Nephron progenitor cell (in vitro differentiated cells): ENCODE data around the gene SLC1A7.

ENCODE experiments used
- DNase-seq: peaks from one replicate; pipeline ENCODE4 v3.0.0; 2021
- H3K27ac Mint-ChIP-seq: 2 replicates; pipeline ENCODE4 v1.8.0; 2021; ENCODE audit warnings: mild to moderate bottlenecking, moderate library complexity, mixed read lengths
- H3K27me3 Mint-ChIP-seq: 2 replicates; pipeline ENCODE4 v1.8.0; 2021; ENCODE audit warnings: mild to moderate bottlenecking, low read depth, mixed read lengths; ENCODE audit not compliant: poor library complexity
- H3K36me3 Mint-ChIP-seq: 2 replicates; pipeline ENCODE4 v1.8.0; 2021; ENCODE audit warnings: low read depth, mixed read lengths
- H3K4me1 Mint-ChIP-seq: 2 replicates; pipeline ENCODE4 v1.8.0; 2021; ENCODE audit warnings: mixed read lengths
- H3K4me3 Mint-ChIP-seq: 2 replicates; pipeline ENCODE4 v1.8.0; 2021; ENCODE audit warnings: mild to moderate bottlenecking, moderate library complexity, mixed read lengths
- H3K9me3 Mint-ChIP-seq: 2 replicates; pipeline ENCODE4 v1.8.0; 2021; ENCODE audit warnings: mild to moderate bottlenecking, moderate library complexity, mixed read lengths
- TF ChIP-seq, protein P1 (sequence below): fragments of 200-600 bp; sonication (generic); IDR thresholded peaks from 2 replicates; pipeline ENCODE4 v1.5.0; 2021; ENCODE audit warnings: antibody characterized with exemption

SLC1A7 gene

DNA sequence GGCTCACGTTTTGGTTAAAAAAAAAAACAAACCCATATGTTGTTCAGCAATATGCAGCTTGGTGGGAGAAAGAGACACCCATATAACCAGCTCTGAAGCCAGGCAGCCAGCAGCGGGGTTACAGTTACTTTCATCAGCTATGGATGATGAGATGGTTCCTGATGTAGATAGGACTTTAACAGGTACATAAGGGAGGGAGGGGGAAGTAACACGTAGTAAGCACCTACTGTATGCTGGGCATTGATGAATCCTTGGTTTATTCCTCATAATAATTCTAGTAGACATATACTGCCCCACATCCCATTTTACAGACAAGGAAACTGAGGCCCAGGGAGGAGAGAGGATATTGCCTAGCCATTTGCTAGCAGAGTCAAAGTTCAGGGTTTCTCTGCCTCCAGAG lies 2.0 kb downstream of the SLC1A7 start:
- Mint-ChIP-seq H3K36me3 (peaks cover 8% of the 10 kb centered on the region), H3K9me3 (peaks cover 21% of the 10 kb centered on the region), H3K27ac (no peak overlapping the region), H3K27me3 (no peaks in the 10 kb centered on the region), H3K4me1 (peaks cover 13% of the 10 kb centered on the region), H3K4me3 (no peak overlapping the region)
- TF ChIP-seq, protein P1, sequence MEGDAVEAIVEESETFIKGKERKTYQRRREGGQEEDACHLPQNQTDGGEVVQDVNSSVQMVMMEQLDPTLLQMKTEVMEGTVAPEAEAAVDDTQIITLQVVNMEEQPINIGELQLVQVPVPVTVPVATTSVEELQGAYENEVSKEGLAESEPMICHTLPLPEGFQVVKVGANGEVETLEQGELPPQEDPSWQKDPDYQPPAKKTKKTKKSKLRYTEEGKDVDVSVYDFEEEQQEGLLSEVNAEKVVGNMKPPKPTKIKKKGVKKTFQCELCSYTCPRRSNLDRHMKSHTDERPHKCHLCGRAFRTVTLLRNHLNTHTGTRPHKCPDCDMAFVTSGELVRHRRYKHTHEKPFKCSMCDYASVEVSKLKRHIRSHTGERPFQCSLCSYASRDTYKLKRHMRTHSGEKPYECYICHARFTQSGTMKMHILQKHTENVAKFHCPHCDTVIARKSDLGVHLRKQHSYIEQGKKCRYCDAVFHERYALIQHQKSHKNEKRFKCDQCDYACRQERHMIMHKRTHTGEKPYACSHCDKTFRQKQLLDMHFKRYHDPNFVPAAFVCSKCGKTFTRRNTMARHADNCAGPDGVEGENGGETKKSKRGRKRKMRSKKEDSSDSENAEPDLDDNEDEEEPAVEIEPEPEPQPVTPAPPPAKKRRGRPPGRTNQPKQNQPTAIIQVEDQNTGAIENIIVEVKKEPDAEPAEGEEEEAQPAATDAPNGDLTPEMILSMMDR, result no peak
- no peak for DNase-seq

DNA sequence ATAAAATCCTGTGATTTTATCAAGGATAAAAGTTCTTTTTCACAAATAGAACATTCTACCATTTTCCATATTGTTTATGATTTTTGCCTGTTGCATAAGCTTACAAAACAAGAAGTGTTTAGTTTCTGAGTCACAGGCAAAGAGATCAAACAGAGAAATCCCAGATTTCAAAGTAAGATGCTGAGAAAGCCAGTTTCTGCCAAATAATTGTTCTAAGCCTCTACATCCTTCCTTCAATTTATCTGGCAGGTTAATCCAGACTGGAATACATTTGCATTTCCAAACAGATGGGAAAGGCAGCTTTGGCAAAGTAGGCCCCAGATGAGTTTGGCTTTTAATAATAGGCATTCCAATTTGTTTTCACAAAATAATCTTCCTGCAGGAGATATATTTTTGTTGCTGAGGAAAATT lies 2.5 kb downstream of the SLC1A7 start:
- TF ChIP-seq, protein P1, result no peak
- peaks cover 21% of the 10 kb centered on the region for H3K9me3 Mint-ChIP-seq
- H3K36me3 Mint-ChIP-seq, result peaks cover 8% of the 10 kb centered on the region
- no peak overlapping the region for H3K27ac Mint-ChIP-seq
- no peaks in the 10 kb centered on the region for H3K27me3 Mint-ChIP-seq
- no peak overlapping the region for H3K4me3 Mint-ChIP-seq
- DNase-seq, result no peak
- H3K4me1 Mint-ChIP-seq, result peaks cover 13% of the 10 kb centered on the region

DNA sequence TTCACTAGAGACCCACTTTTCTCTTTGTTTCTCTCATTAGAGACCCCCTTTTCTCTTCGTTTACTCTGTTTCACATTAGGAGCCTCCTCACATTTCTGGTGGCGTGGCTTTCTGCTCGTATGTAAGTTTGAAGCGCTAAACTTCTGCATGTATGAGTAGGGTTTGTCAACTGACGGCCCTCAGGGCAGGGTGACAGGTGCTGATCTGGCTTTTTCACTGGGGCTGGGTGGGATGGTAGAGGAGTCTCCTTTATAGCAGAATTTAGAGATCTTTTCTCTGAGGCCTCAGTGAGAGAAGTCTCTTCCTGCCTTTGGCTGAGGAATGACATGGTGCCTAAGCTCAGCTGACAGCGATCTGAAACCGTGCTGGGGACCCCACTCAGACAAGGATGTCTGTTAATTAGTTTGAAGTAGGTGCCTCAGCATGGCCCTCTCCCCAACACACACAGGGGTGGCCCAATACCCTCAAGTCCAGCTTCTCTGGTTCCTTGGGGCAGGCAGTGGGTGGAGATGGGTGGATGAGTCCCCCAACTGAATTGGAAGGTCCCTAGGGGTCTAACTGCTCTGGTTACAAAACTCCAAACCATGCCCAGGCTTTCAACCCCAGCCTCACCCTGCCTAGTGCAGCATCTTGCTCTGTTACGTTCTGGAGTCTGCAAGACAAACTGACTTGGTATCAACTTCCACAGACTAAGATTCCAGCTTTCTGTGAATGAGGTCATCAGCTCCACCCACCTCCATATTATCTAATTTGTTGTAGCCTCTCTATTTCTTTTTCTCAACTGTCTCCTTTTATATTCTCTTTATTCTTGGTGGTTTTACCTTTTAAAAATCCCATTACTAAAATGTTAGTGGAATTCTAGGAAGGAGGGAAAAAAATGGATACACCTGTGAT lies 3.2 kb downstream of the SLC1A7 start:
- Mint-ChIP-seq H3K4me3 (no peak overlapping the region), H3K27ac (peak overlapping the region; percentile 88), H3K4me1 (peaks cover 13% of the 10 kb centered on the region), H3K9me3 (peaks cover 21% of the 10 kb centered on the region), H3K27me3 (no peaks in the 10 kb centered on the region), H3K36me3 (peaks cover 8% of the 10 kb centered on the region)
- no peak for DNase-seq
- TF ChIP-seq, protein P1, result no peak

DNA sequence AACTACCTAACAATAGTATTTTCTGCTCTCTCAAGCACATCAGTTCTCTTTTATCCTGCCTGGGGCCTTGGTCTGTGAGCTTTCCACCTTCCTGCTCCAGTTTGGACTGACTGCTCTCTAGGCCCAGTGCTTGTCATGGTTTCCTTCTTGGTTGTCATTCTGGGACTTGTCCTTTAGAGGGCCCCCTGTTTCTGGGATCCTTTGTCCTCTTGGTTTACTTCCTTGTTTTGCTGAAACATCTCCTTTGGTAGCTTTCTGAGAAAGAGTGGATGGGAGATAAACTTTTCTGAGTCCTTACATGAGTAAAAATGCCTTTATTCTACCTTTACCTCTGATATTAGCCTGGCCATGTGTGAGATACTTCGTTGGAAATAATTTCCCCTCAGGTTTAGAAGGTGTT lies 4.7 kb downstream of the SLC1A7 start:
- Mint-ChIP-seq H3K36me3 (peaks cover 8% of the 10 kb centered on the region), H3K27ac (no peak overlapping the region), H3K9me3 (peaks cover 21% of the 10 kb centered on the region), H3K4me3 (no peak overlapping the region), H3K4me1 (peaks cover 13% of the 10 kb centered on the region), H3K27me3 (peaks cover 2% of the 10 kb centered on the region)
- DNase-seq, result no peak
- TF ChIP-seq, protein P1, result no peak

DNA sequence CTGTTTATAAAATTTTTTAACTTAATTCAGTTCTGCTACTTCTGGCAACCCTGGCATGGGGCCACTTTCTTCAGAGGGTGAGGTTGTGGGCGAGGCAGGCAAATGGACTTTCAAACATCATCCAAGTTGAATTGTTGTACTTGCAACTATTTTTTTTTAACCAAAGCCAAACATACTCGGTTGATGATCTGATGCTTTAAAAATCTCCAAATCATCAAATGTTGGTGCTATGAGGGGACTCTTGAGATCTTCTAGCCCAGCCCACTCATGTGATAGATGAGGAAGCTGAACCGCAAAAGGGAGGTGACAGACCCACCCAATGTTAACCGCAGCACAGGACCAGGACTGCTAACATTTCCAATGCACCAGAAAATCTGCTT lies 6.7 kb downstream of the SLC1A7 start:
- Mint-ChIP-seq H3K36me3 (peaks cover 8% of the 10 kb centered on the region), H3K9me3 (peaks cover 21% of the 10 kb centered on the region), H3K4me1 (peaks cover 4% of the 10 kb centered on the region), H3K27ac (no peak overlapping the region), H3K27me3 (peaks cover 3% of the 10 kb centered on the region), H3K4me3 (no peak overlapping the region)
- no peak for DNase-seq
- TF ChIP-seq, protein P1, result no peak
